K562 (cell line): ENCODE results near the gene CHST15. TPM values are rescaled to one million over a fixed set of nuclear protein-coding genes. Genes with fewer than 3 reads are reported as not detected.

Experiments used
- RFX5 ChIP-seq: IDR thresholded peaks from 2 replicates; pipeline ENCODE4 v1.6.1; 2011; ENCODE audit warnings: low read depth, mild to moderate bottlenecking, improper control_type of control experiment, low read length
- polyA plus RNA-seq, 8 experiments: library from polyadenylated mRNA; depleted of rRNA in 4 of 8; stranded (reverse) in 5 of 8; unstranded in 3 of 8; fragments of >200 nt; fragmentation: Nextera tagmentation in 2 of 8; fragmentation: Illumina TruSeq in 1 of 8; extraction: Ambion mirVana in 2 of 8; extraction: Trizol in 1 of 8; gene quantifications; 2 replicates each; pipeline versions ENCODE4 v1.2.1 to v1.2.3, GENCODE V29; 2011 to 2014; ENCODE audit warnings: inconsistent platforms in 1 of 8, missing spikeins in 1 of 8
- total RNA-seq, 7 experiments: library from RNA; depleted of rRNA in 6 of 7; stranded (reverse); fragments of >200 nt in 6 of 7; fragmentation: Illumina TruSeq in 2 of 7; extraction: Trizol in 2 of 7; gene quantifications; 2 replicates each; pipeline versions ENCODE4 v1.2.1 to v1.2.3, GENCODE V29; 2011 to 2021; ENCODE audit warnings: low replicate concordance in 1 of 7
- TF ChIP-seq, protein P1 (sequence below): fragments of 450-650 bp; IDR thresholded peaks from 2 replicates; pipeline ENCODE4 v1.6.1; 2016; ENCODE audit warnings: low read depth

Gene CHST15
- total and polyA plus RNA-seq, 9 of the 15 experiments (the other 6 are each of a cell fraction or from before 2014, with no cell fraction given), result 0.04 to 0.16 (median 0.08) TPM

DNA sequence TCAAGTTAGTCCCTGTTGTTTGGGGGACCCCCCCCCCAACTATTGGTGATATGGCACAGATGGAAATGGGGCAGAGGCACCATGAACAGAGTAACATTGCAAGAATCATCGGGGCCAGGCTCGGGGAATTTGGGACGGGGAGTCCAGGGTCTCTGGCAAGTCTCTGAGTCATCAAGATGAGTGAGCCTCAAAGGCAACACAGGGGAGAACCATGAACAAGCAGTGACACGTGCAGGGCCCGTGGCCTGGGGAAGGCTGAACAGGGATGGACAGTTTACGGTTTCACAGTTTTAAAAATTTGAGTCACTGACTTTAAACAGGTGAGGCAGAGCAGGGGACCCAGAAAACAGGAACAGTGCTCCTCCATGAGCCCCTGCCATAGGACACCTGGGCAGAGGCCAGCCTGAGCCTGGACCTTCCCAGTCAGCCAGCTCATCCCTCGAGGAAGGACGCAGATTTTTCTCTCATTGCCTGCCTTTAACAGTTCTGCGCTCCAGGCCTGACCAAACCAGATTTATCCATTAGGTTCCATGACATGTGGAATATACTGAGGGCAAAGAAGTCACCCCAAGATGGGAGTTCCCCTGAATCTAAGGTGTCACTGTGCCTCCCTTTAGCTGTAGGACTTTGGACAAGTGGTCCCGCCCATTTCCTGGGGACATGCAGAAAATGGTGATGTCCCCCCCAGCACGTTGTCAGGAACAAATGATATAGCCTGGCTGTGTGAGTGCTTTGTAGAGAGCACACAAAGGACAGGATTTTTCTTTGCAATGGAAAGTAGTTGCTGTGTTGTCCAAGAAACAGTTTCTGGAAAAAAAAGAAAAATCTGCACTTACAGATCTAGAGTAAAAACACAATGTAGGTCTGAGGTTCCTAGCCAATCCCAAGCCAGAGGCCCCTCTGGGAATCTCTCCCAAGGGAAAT lies 23.8 kb downstream of the CHST15 start (continued):
- TF ChIP-seq, protein P1, sequence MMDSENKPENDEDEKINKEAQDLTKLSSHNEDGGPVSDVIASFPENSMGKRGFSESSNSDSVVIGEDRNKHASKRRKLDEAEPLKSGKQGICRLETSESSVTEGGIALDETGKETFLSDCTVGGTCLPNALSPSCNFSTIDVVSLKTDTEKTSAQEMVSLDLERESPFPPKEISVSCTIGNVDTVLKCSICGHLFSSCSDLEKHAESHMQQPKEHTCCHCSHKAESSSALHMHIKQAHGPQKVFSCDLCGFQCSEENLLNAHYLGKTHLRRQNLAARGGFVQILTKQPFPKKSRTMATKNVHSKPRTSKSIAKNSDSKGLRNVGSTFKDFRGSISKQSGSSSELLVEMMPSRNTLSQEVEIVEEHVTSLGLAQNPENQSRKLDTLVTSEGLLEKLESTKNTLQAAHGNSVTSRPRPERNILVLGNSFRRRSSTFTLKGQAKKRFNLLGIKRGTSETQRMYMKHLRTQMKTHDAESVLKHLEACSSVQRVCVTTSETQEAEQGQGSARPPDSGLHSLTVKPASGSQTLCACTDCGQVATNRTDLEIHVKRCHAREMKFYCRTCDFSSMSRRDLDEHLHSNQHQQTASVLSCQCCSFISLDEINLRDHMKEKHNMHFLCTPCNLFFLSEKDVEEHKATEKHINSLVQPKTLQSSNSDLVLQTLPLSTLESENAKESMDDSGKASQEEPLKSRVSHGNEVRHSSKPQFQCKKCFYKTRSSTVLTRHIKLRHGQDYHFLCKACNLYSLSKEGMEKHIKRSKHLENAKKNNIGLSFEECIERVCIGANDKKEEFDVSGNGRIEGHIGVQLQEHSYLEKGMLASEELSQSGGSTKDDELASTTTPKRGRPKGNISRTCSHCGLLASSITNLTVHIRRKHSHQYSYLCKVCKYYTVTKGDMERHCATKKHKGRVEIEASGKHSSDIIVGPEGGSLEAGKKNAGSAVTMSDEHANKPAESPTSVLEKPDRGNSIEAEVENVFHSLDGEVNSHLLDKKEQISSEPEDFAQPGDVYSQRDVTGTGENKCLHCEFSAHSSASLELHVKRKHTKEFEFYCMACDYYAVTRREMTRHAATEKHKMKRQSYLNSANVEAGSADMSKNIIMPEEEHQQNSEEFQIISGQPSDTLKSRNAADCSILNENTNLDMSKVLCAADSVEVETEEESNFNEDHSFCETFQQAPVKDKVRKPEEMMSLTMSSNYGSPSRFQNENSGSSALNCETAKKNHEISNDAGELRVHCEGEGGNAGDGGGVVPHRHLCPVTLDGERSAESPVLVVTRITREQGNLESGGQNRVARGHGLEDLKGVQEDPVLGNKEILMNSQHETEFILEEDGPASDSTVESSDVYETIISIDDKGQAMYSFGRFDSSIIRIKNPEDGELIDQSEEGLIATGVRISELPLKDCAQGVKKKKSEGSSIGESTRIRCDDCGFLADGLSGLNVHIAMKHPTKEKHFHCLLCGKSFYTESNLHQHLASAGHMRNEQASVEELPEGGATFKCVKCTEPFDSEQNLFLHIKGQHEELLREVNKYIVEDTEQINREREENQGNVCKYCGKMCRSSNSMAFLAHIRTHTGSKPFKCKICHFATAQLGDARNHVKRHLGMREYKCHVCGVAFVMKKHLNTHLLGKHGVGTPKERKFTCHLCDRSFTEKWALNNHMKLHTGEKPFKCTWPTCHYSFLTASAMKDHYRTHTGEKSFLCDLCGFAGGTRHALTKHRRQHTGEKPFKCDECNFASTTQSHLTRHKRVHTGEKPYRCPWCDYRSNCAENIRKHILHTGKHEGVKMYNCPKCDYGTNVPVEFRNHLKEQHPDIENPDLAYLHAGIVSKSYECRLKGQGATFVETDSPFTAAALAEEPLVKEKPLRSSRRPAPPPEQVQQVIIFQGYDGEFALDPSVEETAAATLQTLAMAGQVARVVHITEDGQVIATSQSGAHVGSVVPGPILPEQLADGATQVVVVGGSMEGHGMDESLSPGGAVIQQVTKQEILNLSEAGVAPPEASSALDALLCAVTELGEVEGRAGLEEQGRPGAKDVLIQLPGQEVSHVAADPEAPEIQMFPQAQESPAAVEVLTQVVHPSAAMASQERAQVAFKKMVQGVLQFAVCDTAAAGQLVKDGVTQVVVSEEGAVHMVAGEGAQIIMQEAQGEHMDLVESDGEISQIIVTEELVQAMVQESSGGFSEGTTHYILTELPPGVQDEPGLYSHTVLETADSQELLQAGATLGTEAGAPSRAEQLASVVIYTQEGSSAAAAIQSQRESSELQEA, result no peak
- TF ChIP-seq RFX5, result no peak
